ENCODE data around the gene SORCS2. TPM values are rescaled to one million over a fixed set of nuclear protein-coding genes. Genes with fewer than 3 reads are reported as not detected.

SORCS2 gene
- total and polyA plus RNA-seq, 12 donors, result 0.25 to 5.4 (median 2.2) TPM

DNA sequence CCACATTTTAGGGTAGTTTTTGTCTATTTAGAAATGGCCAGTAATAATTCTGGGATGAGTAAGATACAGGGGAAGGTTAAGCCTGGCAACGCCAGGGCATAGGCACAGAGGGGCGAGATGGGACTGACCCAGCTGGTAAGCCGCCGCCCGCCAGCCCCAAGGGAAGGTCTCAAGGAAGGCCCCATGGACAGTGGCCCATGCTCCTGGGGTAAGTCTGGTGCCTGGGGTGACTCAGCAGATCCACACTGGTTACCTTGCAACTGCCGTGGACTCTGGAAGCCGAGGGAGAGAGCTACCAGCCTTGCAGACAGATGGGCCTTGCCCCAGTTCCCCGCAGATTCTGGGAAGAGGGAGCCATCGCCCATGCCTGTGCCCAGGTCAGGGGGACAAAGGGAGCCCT, 567.9 kb downstream of the SORCS2 start:
- intact Hi-C loops (cut with DNase I), result loop anchor here in 7 of 10 donors (2.0 to 5.0 kb wide), 5 partner anchors 37 to 229 kb away; no protein-coding TSS in a partner anchor
- 82 to 91% methylated on average over 9 of the region's 9 CpGs for WGBS, 2 donors
- Histone ChIP-seq H3K27ac (no peak overlapping the region), H3K9me3 (no peaks in the 10 kb centered on the region), H3K4me3 (no peak overlapping the region), H3K27me3 (no peaks in the 10 kb centered on the region), H3K4me1 (peaks cover 2 to 28% (median 11%) of the 10 kb centered on the region in 9 donors), H3K36me3 (peaks cover 0 to 45% (median 0%) of the 10 kb centered on the region in 9 donors)
- DNase-seq (no peak), ATAC-seq (no peak)
- TF ChIP-seq, protein P1, sequence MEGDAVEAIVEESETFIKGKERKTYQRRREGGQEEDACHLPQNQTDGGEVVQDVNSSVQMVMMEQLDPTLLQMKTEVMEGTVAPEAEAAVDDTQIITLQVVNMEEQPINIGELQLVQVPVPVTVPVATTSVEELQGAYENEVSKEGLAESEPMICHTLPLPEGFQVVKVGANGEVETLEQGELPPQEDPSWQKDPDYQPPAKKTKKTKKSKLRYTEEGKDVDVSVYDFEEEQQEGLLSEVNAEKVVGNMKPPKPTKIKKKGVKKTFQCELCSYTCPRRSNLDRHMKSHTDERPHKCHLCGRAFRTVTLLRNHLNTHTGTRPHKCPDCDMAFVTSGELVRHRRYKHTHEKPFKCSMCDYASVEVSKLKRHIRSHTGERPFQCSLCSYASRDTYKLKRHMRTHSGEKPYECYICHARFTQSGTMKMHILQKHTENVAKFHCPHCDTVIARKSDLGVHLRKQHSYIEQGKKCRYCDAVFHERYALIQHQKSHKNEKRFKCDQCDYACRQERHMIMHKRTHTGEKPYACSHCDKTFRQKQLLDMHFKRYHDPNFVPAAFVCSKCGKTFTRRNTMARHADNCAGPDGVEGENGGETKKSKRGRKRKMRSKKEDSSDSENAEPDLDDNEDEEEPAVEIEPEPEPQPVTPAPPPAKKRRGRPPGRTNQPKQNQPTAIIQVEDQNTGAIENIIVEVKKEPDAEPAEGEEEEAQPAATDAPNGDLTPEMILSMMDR (IDR thresholded peaks at IDR 0.05), result no peak

DNA sequence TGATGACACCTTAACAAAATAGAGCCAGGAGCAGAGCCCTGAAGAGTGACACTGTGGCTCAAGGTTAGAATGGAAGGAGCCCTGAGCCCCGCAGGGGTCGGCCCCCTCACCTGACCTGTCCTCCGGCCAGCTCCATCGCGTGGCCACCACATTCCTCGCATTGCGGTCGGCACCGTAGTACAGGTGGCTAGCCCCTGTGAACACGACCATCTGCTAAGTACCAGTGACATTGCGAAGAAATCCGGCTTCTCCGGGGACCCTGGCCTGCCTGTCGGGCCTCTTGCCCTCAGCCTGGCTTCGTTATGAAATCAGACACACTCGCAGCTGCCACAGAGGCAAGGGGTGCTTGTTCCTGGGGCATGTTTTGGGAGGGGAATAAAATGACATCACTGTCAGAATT, 568.4 kb downstream of the SORCS2 start:
- Histone ChIP-seq H3K4me3 (no peak overlapping the region), H3K36me3 (peaks cover 0 to 50% (median 0%) of the 10 kb centered on the region in 9 donors), H3K27ac (no peak overlapping the region), H3K4me1 (peaks cover 2 to 28% (median 11%) of the 10 kb centered on the region in 9 donors), H3K27me3 (no peaks in the 10 kb centered on the region), H3K9me3 (no peaks in the 10 kb centered on the region)
- TF ChIP-seq, protein P1 (IDR thresholded peaks at IDR 0.05), result no peak
- no peak for DNase-seq
- 94 to 95% methylated on average over 16 of the region's 16 CpGs for WGBS, 2 donors
- no peak for ATAC-seq
- intact Hi-C loops (cut with DNase I), result loop anchor here in 8 of 10 donors (1.0 to 5.0 kb wide), 6 partner anchors 37 to 228 kb away; no protein-coding TSS in a partner anchor

DNA sequence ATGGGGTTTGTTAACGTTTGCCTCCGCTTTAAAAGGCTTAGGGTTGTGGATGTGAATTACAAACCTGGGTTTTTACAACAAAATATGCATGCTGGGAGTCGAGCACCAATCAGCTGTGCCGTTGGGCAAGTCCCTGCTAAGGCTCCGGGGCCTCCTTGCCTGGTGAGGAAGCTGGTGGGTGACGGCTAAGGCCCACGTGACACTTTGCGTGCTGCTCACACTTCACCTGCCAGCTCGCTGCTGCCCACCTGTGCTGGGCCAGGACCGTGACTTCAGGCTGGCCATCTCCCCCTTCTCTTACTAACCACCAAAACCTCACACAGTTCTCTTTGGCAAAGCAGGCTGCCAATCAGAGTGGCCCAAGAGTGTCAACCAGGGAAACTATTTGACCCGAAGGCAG, 569.0 kb downstream of the SORCS2 start:
- no peak overlapping the region for H3K4me3 ChIP-seq
- TF ChIP-seq, protein P1 (IDR thresholded peaks at IDR 0.05), result no peak
- ATAC-seq, result no peak
- H3K36me3 ChIP-seq, result peaks cover 0 to 56% (median 0%) of the 10 kb centered on the region in 9 donors
- DNase-seq, result no peak
- no peaks in the 10 kb centered on the region for H3K9me3 ChIP-seq
- H3K27ac ChIP-seq, result no peak overlapping the region
- H3K27me3 ChIP-seq, result no peaks in the 10 kb centered on the region
- H3K4me1 ChIP-seq, result peaks cover 2 to 28% (median 11%) of the 10 kb centered on the region in 9 donors
- intact Hi-C loops (cut with DNase I), result loop anchor here in 8 of 10 donors (1.0 to 5.0 kb wide), 6 partner anchors 36 to 227 kb away; no protein-coding TSS in a partner anchor
- 85 to 89% methylated on average over 11 of the region's 11 CpGs for WGBS, 2 donors

DNA sequence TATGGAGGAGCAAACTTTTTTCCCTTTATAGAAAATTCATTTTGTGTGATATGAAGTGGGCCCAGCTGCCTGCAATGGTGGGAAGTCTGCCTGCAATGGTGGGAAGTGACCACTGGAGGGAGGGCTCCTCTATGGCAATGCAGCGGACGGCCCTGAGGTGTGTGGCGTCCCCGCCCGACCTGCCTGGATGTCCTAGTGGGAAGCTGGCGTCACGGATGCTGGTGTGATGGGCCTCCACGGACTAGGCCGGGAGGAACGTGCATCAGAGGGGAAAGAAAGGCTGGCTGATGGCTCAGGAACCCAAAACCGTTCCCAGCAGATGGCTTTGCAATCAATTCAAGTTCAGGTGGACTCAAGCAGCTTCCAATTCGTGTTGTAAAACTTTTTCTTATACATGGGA, 569.4 kb downstream of the SORCS2 start:
- H3K9me3 ChIP-seq, result no peaks in the 10 kb centered on the region
- peak overlapping the region in 2 of 10 donors; percentile 1 to 17 for H3K27ac ChIP-seq
- WGBS, 2 donors, result 18 to 20% methylated on average over 12 of the region's 12 CpGs
- H3K4me3 ChIP-seq, result no peak overlapping the region
- TF ChIP-seq, protein P1 (IDR thresholded peaks at IDR 0.05), result peak; percentile 74 to 91 (median 82)
- H3K4me1 ChIP-seq, result peaks cover 2 to 28% (median 11%) of the 10 kb centered on the region in 9 donors
- ATAC-seq (peak; percentile 67 to 87 (median 80)), DNase-seq (peak; percentile 76 to 82)
- no peaks in the 10 kb centered on the region for H3K27me3 ChIP-seq
- H3K36me3 ChIP-seq, result peaks cover 0 to 60% (median 0%) of the 10 kb centered on the region in 9 donors
- intact Hi-C loops (cut with DNase I), result loop anchor here in 9 of 10 donors (1.0 to 5.0 kb wide), 6 partner anchors 36 to 227 kb away; no protein-coding TSS in a partner anchor
